HG03135 (cell line): ENCODE data around the gene ZDHHC12.

Experiments used
- ATAC-seq: cut with Tn5 transposase; IDR thresholded peaks from one replicate; pipeline ENCODE4 v1.9.1; 2021; ENCODE audit warnings: mild to moderate bottlenecking, moderate library complexity; ENCODE audit not compliant: unreplicated experiment

ZDHHC12 gene

GRCh38 chr9:128731093-128731492 lies 7.2 kb upstream of the ZDHHC12 start:
- no peak for ATAC-seq

GRCh38 chr9:128729766-128730517 lies 6.0 kb upstream of the ZDHHC12 start:
- ATAC-seq: no peak

- no peak for ATAC-seq
These were observed 5.4 kb upstream of the ZDHHC12 start for GRCh38 chr9:128729302-128729701.

GRCh38 chr9:128728298-128728697 lies 4.4 kb upstream of the ZDHHC12 start:
- no peak for ATAC-seq

- no peak for ATAC-seq
These were observed 3.8 kb upstream of the ZDHHC12 start for GRCh38 chr9:128727640-128728248.

GRCh38 chr9:128724744-128725211 lies 851 bp upstream of the ZDHHC12 start:
- ATAC-seq: no peak

GRCh38 chr9:128723352-128723865 lies 518 bp downstream of the ZDHHC12 start:
- no peak for ATAC-seq

GRCh38 chr9:128722380-128723351 lies 1.3 kb downstream of the ZDHHC12 start:
- ATAC-seq: no peak

GRCh38 chr9:128721487-128722010 lies 2.4 kb downstream of the ZDHHC12 start:
- ATAC-seq: no peak

- ATAC-seq: no peak
These were observed 3.0 kb downstream of the ZDHHC12 start for GRCh38 chr9:128720841-128721486.

GRCh38 chr9:128719919-128720605 lies 3.9 kb downstream of the ZDHHC12 start:
- no peak for ATAC-seq

GRCh38 chr9:128718475-128718874 lies 5.5 kb downstream of the ZDHHC12 start:
- no peak for ATAC-seq

- no peak for ATAC-seq
These were observed 5.9 kb downstream of the ZDHHC12 start for GRCh38 chr9:128718047-128718446.

- no peak for ATAC-seq
These were observed 7.2 kb downstream of the ZDHHC12 start for GRCh38 chr9:128716581-128717254.

- no peak for ATAC-seq
These were observed 8.5 kb downstream of the ZDHHC12 start for GRCh38 chr9:128715436-128715750.

- no peak for ATAC-seq
These were observed 9.1 kb downstream of the ZDHHC12 start for GRCh38 chr9:128714586-128715435.

- ATAC-seq: no peak
These were observed 9.9 kb downstream of the ZDHHC12 start for GRCh38 chr9:128713941-128714573.

- ATAC-seq: no peak
These were observed 10.5 kb downstream of the ZDHHC12 start for GRCh38 chr9:128713411-128713780.
